GM18508 (cell line): ENCODE data around the gene ANKRD34C.
"Not testable (repeated sequence)": the region's sequence is repeated elsewhere in the genome, so short reads cannot be mapped to it uniquely, and the experiment has no call there.

Source experiments
- ATAC-seq: cut with Tn5 transposase; IDR thresholded peaks from one replicate; pipeline ENCODE4 v1.9.1; 2021; ENCODE audit warnings: moderate number of reproducible peaks; ENCODE audit not compliant: insufficient read depth, unreplicated experiment

Gene ANKRD34C

GRCh38 chr15:79310985-79311900, 28.7 kb downstream of the ANKRD34C start, which contains the start of gene TMED3:
Gene TMED3 (plus strand): TSS chr15:79311112. CDS start chr15:79311250, 138 bp downstream.
- ATAC-seq, result peak; percentile 60

GRCh38 chr15:79311901-79312553, 29.5 kb downstream of the ANKRD34C start:
- no peak for ATAC-seq

GRCh38 chr15:79314186-79314585, 31.7 kb downstream of the ANKRD34C start:
- no peak for ATAC-seq

- no peak for ATAC-seq
Observed at GRCh38 chr15:79314811-79315210, 32.3 kb downstream of the ANKRD34C start.

GRCh38 chr15:79315623-79316328, 33.3 kb downstream of the ANKRD34C start:
- ATAC-seq, result no peak

GRCh38 chr15:79316864-79317263, 34.3 kb downstream of the ANKRD34C start:
- no peak for ATAC-seq

- ATAC-seq, result not testable (repeated sequence)
Observed at GRCh38 chr15:79319973-79320372, 37.5 kb downstream of the ANKRD34C start.

- ATAC-seq, result no peak
Observed at GRCh38 chr15:79321876-79322275, 39.4 kb downstream of the ANKRD34C start.

GRCh38 chr15:79322306-79322705, 39.8 kb downstream of the ANKRD34C start:
- ATAC-seq, result no peak

- no peak for ATAC-seq
Observed at GRCh38 chr15:79322945-79323344, 40.4 kb downstream of the ANKRD34C start.

- ATAC-seq, result no peak
Observed at GRCh38 chr15:79329171-79329611, 46.7 kb downstream of the ANKRD34C start.
